ENCODE measurements around the gene H1-8.
"Not testable (repeated sequence)": the region's sequence is repeated elsewhere in the genome, so short reads cannot be mapped to it uniquely, and the experiment has no call there.

Gene H1-8, protein sequence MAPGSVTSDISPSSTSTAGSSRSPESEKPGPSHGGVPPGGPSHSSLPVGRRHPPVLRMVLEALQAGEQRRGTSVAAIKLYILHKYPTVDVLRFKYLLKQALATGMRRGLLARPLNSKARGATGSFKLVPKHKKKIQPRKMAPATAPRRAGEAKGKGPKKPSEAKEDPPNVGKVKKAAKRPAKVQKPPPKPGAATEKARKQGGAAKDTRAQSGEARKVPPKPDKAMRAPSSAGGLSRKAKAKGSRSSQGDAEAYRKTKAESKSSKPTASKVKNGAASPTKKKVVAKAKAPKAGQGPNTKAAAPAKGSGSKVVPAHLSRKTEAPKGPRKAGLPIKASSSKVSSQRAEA

DNA sequence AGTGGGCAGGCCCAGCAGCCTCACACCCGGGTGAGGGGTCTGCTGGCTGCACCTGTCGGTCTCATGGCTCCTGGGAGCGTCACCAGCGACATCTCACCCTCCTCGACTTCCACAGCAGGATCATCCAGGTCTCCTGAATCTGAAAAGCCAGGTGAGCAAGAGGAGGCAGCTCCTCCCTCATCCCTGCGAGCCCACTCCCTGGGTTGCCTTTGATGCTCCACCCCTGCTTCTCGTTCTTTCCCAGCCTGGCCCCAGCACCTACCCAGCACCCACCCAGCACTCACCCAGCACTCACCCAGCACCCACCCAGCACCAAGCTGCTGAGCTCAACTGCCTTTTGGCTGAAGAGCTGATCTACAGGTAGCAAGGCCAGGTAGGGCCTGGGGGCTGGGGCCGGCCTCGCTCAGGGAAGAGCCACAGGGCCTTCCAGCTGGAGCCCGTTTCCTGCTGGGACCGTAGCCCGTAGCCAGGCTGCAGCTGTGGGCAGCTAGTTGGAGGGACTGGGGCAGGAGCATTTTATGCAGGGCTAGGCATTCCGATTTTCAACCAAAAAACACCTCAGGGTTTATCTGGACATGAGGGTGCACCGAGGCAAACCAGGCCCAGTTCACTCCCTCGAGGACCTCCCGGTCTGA is at the start of gene H1-8:
Gene H1-8, plus strand, starts transcription at position 20 of the 635 bp plus-strand sequence. Its CDS starts 44 bp downstream, at position 64.
- DNase-seq = no peak

DNA sequence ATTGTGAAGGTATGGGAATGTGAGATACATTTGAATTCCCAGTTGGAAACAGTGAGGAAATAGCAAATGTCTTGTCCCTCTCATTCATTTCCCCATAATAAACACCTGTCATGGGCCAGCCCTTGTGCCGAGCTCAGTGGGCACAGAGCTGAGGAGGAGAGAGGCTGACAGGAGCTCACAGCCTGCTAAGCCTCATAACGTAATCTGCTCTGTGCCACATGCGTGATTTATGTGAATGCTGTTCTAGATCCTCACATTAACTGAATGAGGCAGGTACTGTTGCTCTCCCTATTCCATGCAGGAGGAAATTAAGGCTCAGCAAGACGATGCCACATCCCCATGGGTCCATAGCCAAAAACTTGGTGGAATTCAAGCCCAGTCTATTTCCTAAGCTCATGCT is 49.8 kb upstream of the H1-8 start:
- no peak for DNase-seq

DNA sequence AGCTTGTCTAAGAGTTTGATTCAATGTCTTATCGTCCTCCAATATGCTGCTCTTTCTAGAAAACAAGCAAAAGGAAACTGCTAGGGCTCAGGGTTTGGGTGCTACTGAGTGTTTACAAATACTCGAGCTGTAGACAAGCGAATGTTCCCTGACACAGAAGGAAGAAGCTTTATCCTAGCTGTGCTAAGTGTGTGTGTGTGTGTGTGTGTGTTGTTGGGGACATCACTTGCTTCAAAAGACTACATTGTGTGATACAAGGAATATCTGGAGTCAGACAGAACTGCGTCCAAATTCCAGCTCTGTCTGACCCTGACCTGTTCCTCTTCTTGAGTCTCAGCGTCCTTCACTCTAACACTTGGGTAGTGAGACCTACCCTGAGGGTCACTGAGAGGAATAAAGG is 48.5 kb upstream of the H1-8 start:
- DNase-seq = not testable (repeated sequence)

DNA sequence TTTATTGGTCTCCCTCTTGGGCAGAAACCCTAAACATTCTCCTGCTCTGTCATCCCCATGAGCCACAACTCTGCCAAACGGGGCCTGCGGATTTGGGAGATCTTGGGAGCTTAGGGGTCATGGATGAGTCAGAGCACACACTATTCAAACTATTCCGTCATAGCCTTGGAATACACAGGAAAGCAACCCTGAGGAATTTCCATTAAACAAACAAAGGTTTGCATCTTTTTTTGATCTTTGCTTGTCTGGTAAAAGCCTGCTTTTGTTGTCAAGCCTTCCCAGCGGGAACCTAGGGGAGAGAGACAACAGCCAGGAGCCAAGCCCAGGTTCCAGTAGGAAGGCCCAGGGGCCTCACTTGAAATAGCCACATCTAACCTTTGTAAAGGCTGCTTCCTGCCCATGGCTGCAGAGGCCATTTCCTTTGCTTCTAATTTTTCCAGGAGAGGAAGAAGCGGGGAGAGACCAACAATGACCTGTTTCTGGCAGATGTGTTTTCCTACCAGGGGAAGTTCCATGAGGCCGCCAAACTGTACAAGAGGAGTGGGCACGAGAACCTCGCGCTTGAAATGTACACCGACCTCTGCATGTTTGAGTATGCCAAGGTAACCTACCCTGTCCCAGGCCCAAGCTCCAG is 47.9 kb upstream of the H1-8 start:
- not testable (repeated sequence) for DNase-seq

DNA sequence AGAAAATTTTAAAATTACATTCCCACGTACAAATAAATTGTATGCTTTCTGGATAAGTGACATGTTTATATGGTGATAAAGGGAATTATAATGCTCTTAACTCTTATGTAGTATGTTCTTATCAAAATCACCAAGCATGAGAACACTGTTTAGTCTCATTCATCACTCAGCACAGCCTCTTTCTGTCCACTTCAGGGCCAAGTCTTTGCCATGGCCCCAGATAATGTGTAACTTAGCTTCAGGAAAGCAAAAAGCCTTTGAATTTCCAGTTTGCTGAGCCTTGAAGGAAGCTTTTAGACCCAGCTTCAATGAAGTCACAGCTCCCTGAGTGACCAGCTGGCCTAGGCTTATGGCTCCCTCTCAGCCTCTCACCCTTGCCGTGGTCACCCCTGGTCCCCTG is 45.1 kb upstream of the H1-8 start:
- DNase-seq = not testable (repeated sequence)

DNA sequence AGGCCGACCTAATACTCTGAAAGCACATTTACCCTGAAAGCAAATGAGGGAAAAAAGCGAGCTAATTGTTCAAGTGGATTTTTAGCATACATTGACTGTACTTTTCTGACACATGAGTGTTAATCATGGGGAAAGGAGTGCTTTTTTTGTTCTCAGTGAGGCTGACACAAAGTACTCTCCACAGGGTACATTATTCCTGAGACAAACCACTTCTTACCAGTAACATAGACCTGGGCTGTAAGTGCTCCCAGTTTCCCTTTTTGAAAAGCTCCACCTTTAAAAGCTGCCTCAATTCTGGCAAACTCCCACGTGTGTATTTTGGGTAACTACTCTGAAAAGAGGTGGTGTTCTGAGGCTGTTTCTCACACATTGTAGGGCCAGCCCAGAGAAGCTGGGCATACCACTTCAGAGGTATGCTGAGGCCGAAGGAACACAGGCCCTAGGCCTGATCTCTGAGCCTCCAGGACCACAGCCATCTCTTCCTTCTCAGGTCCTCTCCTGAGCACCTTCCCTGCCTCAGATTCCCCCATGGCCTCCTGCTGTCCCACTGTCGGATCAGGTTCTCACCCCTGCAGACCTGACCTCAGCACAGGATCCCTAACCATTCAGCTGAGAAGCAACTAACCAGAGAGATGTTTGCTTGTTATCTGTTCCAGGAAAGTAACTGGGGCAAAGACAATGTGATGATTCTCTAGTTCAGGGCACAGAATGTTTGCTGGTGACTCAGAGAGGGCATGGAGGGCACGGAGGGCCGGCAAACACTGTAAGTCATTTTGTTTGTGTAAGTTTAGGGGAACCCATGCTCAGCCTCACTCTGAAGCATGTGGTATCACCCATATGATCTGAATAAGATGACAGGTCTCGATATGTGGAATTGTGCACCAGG is 44.1 kb upstream of the H1-8 start:
- not testable (repeated sequence) for DNase-seq

DNA sequence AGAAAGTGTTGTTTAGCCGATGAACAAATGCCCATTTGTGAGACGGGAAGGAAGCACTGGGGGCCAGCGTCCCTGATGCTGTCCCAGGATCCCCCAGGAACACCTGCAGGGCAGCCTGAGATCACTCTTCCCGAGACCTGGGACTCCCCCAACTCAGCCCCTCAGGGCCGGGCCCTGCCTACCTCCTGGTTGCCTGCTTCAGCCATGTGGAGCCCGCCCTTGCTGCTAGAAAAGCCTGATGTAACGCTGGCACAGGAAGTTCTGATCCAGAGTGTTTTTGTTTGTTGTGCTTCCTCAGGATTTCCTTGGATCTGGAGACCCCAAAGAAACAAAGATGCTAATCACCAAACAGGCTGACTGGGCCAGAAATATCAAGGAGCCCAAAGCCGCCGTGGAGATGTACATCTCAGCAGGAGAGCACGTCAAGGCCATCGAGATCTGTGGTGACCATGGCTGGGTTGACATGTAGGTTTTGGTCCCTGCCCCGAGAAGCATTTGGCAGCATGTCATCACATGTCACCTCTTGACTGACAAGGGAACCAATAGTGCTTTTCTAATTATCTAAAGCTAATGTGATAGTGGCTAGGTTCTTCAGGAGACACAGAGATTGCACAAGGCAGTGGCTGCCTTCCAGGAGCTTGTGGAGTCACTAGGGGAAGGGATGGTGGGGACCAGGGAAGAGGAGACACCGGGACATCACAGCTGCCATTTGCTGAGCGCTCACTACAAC is 43.2 kb upstream of the H1-8 start:
- DNase-seq = not testable (repeated sequence)

DNA sequence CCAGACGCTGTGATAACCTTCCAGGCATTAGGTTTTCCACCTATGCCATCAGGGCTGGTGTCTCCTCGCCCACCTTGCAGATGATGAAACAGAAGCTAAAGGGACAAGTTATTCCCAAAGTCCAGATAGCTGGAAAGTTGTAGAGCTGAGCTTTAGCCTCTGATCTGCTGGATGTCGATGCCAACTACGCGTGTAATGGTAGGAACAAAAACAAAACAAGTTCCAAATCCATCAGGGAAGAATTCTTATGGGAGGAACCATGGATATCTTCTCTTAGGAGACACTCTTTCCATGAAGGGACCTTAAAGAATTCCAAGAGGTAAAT is 42.7 kb upstream of the H1-8 start:
- no peak for DNase-seq

DNA sequence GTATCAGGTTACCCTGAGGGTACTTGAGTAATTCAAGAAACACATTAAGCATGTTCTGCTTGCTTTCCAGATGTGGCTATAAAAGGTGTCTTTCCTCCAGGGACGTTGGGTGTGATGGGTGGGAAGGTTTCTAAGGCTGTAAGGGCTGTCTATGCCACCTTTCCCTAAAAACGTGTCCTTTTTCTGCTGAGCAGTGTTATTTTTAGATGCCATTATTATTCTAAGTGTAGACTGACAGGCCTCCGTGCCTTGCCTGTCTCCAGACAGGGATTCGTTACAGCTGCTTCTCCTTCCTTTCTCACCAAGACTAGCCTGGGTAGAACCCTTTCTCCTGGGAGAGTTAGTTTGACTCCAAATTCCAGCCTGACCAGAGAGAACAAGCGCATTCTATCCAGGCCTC is 41.3 kb upstream of the H1-8 start:
- no peak for DNase-seq

DNA sequence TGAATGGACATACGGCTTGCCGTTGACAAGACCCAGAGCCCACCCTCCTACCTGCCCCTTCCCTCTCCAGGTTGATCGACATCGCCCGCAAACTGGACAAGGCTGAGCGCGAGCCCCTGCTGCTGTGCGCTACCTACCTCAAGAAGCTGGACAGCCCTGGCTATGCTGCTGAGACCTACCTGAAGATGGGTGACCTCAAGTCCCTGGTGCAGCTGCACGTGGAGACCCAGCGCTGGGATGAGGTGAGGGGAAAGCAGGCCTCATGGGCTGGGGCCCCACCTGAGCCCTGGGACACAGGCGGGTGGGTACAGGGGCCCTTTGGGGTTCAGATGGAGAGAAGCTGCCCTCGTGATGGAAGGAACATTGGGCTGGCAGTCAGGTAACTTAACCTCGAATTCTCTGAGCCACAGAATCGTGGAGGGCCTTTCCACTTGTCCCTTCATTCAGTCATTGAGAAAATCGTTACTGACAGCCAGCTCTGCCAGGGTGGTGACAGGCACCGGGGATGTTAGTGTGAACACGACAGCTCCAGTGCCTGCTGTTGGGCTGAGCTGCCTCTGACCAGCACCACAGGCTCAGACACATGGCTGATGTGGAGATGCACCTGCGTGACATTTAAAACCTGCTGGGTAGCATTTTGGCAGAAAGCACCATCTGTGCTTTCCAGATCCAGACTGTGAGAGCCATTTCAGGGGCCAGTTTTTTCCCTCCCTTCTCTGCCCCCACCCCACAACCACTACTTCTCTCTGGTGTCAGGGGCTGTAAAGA is 40.1 kb upstream of the H1-8 start:
- DNase-seq = no peak

DNA sequence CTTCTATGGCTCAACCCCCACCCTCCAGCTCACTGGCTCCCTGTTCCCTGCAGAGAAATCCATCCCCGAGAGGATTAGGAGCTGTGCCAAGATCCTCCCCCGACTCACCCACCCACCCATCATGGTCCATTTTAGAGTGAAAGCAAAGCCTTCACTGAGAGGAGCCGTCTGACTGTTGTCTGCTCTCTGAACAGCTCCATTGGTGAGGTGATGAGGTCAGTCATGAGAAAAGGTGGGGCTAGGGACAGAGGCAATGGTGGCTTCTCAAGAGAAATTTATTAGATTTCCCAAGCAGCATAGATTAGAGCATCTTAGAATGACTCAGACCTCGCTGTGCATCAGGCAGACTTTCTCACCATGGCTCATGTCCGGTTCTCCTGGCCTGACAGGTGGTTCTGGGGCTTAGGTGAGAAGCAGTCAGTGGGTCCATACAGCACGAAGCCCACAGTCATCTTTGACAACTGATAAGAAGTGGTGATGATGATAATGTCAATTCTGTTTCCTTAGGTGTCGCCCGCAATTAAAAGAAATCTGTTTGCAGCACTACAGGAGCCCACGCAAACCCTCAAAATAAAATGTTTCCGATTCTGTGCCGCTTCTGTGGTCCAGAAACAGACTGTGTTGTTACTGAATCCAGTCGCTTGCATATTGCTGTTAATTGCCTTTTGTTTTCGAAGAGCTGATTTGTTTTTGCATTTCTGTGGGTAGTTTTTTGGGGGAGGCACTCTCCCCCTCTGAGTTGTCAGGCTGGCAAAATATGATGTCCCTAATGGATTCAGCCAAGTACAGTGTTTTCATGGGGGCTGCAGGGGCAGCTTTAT is 39.3 kb upstream of the H1-8 start:
- DNase-seq = no peak

DNA sequence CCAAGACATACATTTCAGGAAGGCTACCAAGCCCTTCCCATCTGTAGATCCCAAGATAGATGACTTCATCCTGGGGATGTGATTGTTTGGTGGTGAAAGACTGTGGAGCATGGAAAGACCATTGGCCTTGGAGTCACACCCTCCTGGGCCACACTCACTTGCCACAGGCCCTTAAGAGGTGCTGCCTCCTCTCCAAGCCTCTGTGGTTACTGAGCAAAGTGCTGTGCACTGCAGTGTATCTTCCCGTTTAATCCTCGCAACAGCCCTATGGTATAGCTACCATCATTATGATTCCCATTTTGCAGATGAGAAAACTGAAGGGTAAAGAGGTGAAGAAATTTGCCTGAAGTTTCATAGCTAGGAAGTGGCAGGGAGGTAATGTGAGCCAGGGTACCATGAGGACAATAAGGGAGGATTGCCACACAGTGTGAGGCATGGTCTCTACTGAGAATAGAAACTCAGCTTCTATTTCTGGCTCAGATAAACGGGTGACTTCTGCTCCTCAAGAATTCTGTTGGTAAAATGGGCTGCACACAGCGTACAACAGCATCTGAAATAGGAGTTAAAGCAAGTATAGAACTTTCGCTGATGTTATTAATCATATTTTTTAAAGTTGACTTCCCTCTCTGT is 38.4 kb upstream of the H1-8 start:
- DNase-seq = no peak

DNA sequence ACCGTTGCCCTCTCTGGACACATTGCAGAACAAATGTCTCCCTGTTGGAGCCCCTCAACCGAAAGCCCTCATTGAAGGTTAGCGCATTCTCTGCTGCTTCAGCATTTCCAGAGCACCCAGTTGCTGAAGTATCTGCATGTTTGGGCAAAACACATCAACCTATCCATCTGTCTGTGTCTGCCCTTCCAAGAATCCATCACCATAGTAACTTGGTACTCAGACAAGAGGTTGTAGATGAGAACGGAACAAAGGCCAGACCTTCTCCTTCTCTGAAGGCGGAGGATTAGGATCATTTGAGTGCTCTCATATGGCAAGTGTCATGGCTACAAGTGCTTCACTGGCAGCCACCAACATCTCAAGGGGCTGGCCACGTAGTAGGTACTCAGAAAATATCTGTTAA is 37.6 kb upstream of the H1-8 start:
- no peak for DNase-seq

DNA sequence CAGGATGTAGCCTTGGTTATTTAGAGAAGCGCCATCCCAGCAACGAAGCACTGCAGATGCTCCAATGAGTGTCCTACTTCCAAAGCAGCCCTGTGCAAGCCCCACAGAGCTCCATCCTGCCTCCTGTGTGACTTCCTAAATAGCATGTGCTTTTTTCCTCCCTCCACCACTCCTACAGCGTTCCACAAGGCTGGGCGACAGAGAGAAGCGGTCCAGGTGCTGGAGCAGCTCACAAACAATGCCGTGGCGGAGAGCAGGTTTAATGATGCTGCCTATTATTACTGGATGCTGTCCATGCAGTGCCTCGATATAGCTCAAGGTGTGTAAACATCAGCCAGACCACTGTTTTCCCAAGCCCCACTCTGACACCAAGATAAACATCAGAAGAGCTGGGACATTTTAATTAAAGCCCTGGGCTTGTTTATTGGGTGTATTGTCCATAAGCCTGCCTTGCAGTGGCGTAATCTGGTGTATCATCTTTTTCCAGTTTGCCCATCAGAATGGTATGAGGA is 36.7 kb upstream of the H1-8 start:
- DNase-seq = no peak

DNA sequence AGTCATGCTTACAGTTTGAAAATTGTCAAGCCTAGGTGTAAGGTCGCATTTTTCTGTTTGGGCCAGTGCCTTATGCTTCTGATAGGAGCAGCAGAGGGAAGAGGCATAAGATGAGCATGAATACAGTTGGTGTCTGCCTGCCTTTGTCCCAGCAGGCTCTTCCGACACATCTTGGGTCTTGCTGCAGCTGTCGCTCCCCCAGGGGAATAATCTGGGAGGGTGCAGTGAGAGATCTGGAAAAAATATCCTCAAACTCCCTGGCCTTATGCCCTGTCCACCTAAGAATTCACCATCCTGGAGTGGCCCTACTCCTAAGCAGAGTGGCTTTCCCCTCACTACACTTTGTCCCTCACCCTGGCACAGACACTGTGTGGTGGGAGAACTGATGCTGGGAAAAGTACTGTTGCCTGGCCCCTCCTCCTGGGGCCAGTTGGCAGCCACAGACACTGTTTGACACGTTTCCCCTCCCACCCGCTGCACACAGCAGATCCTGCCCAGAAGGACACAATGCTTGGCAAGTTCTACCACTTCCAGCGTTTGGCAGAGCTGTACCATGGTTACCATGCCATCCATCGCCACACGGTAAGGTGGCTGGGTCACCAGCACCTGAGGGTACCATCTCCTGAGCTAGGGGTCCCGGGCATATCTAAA is 35.7 kb upstream of the H1-8 start:
- no peak for DNase-seq

DNA sequence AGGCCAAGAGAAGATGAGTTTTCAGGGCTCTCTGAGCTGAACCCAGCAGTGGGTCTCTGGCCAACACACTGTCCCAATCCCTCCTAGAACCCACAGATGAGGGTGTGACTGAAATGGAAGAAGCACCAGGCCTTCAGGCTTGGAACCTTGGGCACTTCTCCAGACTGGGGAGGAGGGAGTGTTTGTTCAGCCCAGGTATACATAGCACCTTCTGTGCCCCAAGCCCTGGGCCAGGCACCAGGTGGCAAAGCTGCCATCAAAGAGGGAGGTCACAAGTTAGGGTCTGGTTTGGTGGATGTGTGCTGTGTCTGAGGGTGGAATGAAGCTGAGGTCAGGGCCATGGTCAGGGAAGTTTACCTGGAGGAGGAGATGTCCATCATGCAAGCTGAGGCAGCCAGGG is 30.4 kb upstream of the H1-8 start:
- DNase-seq = no peak

DNA sequence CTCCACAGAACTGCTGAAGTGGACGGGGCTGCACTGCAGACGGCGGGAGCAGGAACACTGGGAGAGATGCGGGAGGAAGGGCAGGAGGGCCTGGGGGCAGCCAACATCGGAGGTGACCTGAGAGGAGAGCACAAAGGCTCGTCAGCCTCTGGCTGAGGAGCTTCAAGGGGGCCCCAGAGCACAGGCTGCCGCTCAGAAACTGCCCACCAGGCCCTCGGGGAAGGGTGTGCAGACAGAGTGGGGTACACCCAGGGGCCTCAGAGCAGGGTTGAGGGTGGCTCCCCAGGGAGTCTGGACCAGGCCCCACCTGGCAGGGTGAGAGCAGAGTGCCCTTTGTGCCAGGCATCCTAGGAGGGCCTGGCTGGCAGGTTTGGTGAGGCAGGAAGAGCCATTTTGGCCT is 29.3 kb upstream of the H1-8 start:
- DNase-seq = no peak

DNA sequence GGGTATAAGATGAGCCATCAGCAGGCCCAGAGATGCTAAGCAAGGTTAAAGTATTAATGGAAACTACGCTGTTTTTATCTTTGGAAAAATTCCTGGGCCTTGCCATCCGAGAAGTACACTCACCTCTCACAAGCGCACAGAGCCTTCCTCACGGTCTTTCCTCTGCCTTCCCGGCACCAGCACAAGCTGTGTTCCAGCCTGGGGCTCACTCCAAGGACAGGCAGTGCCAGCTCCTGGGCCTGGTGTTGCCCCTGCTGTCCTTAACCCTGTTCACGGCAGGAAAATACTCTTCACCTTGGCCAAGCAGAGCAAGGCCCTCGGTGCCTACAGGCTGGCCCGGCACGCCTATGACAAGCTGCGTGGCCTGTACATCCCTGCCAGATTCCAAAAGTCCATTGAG is 28.9 kb upstream of the H1-8 start:
- DNase-seq = no peak

DNA sequence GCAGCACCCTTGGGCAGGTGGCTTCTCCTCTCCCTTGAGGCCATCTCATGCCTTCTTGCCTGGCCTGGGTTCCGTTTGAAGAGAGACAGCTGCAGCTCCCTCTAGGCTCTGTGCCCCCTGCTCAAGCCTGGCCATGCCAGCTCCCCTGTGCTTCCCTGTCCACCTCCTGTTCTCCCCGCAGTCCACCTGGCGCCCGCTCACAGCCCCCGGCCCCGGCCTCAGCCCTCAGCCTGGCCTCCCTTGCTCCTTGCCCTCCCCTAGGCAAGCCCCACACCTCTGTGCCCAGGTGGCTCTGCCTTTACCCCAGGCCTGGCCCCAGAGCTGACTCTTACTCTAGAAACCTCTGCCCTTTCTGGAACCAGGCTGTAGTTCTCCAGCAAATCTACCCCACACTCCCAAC is 28.4 kb upstream of the H1-8 start:
- DNase-seq = no peak
